Common myeloid progenitor, CD34-positive (primary cell): ENCODE measurements around the gene SPATA13.

ENCODE experiments used
- CTCF ChIA-PET: fragments of 350-600 bp; sonication (Branson Sonifier 250); formaldehyde crosslinking; loops from one replicate; lab custom pipeline; 2021; ENCODE audit warnings: antibody characterized with exemption; lab: Charles Lee
- POLR2A ChIA-PET: fragments of 350-600 bp; sonication (Branson Sonifier 250); formaldehyde crosslinking; loops from one replicate; lab custom pipeline; 2021; ENCODE audit warnings: antibody characterized with exemption; lab: Charles Lee
- DNase-seq, 3 donors: peaks; one replicate each; pipeline versions ENCODE4 v3.0.0 to v3.0.0-alpha.2; 2013
- H3K27ac ChIP-seq, 2 experiments: 1 replicate in 1 of 2; 2 replicates in 1 of 2; pipeline ENCODE4 v1.7.0; 2013; ENCODE audit warnings: inconsistent platforms in 2 of 2, low read length in 2 of 2, mild to moderate bottlenecking in 2 of 2, low read depth in 1 of 2, moderate library complexity in 1 of 2; ENCODE audit not compliant: severe bottlenecking in 2 of 2, insufficient read depth in 1 of 2, poor library complexity in 1 of 2
- H3K27me3 ChIP-seq, 5 experiments: replicated peaks in 2 of 5; 1 replicate in 3 of 5; 2 replicates in 2 of 5; pipeline versions ENCODE4 v1.6.1 to v1.7.0; 2013; ENCODE audit warnings: low read length in 4 of 5, mild to moderate bottlenecking in 2 of 5, moderate library complexity in 2 of 5, inconsistent platforms in 1 of 5; ENCODE audit not compliant: insufficient read depth in 5 of 5, control insufficient read depth in 4 of 5
- H3K36me3 ChIP-seq, 4 experiments: 1 replicate in 2 of 4; 2 replicates in 2 of 4; pipeline versions ENCODE4 v1.6.1 to v1.7.0; 2013; ENCODE audit warnings: low read length in 3 of 4, control low read depth in 1 of 4, mild to moderate bottlenecking in 1 of 4; ENCODE audit not compliant: control insufficient read depth in 4 of 4, insufficient read depth in 4 of 4
- H3K4me1 ChIP-seq, 4 experiments: 1 replicate in 3 of 4; 2 replicates in 1 of 4; pipeline versions ENCODE4 v1.6.1 to v1.7.1; 2013; ENCODE audit warnings: low read length in 3 of 4, mild to moderate bottlenecking in 3 of 4, control low read depth in 1 of 4, inconsistent platforms in 1 of 4, moderate library complexity in 1 of 4; ENCODE audit not compliant: control insufficient read depth in 4 of 4, insufficient read depth in 4 of 4; ENCODE audit errors: control extremely low read depth in 1 of 4
- H3K4me3 ChIP-seq, 7 experiments: 1 replicate in 4 of 7; 2 replicates in 3 of 7; pipeline versions ENCODE4 v1.5.1 to v1.7.0; 2013; ENCODE audit warnings: mild to moderate bottlenecking in 7 of 7, low read length in 6 of 7, moderate library complexity in 6 of 7, inconsistent platforms in 2 of 7, low read depth in 2 of 7, control low read depth in 1 of 7; ENCODE audit not compliant: insufficient read depth in 4 of 7, control insufficient read depth in 1 of 7; ENCODE audit errors: extremely low read depth in 1 of 7
- H3K9me3 ChIP-seq, 5 experiments: 1 replicate in 4 of 5; 2 replicates in 1 of 5; pipeline versions ENCODE4 v1.6.1 to v1.7.1; 2013; ENCODE audit warnings: low read length in 4 of 5, mild to moderate bottlenecking in 2 of 5, inconsistent platforms in 1 of 5, low read depth in 1 of 5, moderate library complexity in 1 of 5; ENCODE audit not compliant: control insufficient read depth in 4 of 5, insufficient read depth in 2 of 5; ENCODE audit errors: control extremely low read depth in 1 of 5
- WGBS: methylation state at CpG from one replicate; pipeline ENCODE4 v1.1.5; 2013; ENCODE audit not compliant: insufficient coverage; 5-methylcytosine and 5-hydroxymethylcytosine counted together

The SPATA13 gene

DNA sequence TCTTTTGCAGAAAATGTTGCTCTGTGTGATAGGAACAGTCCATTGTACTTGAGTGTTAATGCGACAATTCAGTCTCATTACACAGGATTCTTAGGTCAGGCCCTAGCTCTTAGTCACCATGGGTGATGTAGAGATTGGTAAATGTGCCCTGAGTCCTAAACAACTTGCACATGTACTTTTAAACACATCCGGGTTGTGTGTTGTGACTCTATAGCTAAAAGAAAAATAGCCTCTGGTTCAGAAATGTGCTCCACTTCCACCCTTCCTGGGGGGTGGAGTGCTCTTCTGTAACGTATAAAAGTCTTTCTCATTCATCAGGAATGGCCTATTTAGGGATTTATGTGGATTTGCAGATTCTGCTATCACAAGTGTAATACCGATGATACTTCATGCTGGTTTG lies 5.2 kb downstream of the SPATA13 start:
- Histone ChIP-seq H3K4me3 (no peak overlapping the region), H3K27ac (no peak overlapping the region), H3K36me3 (peaks cover 0 to 34% (median 1%) of the 10 kb centered on the region in 4 experiments), H3K27me3 (peaks cover 0 to 2% (median 2%) of the 10 kb centered on the region in 5 experiments), H3K9me3 (no peaks in the 10 kb centered on the region), H3K4me1 (peaks cover 4 to 13% (median 12%) of the 10 kb centered on the region in 4 experiments)
- ChIA-PET CTCF (no interaction called here), POLR2A (no interaction called here)
- no peak for DNase-seq
- WGBS: 100% methylated on average over 3 of the region's 4 CpGs

DNA sequence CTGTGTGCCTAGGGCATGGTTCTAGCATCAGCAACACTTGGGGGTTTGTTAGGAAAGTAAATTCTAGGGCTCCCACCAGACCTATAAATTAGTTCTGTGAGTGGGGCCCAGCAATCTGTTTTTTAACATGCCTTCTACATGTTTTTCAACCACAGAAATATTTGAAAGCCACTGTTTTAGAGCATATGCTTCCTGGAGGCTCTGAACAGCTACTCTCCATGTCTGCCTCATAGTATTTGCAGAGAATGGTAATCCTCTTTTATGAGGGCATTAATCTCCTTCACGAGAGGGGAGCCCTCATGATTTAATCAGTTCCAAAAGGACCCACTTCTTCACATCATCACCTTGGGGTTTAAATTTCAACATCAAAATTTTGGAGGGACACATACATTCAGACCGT lies 6.0 kb downstream of the SPATA13 start:
- H3K9me3 ChIP-seq: no peaks in the 10 kb centered on the region
- H3K27ac ChIP-seq: no peak overlapping the region
- peaks cover 3 to 8% (median 5%) of the 10 kb centered on the region in 4 experiments for H3K4me1 ChIP-seq
- WGBS: 100% methylated on average over 1 of the region's 2 CpGs
- H3K36me3 ChIP-seq: peaks cover 0 to 39% (median 1%) of the 10 kb centered on the region in 4 experiments
- no peak for DNase-seq
- ChIA-PET CTCF (interaction anchor here (0.7 kb wide), 1 partner anchor 9 kb away, joined by 3 read pairs; no protein-coding TSS in a partner anchor), POLR2A (no interaction called here)
- H3K4me3 ChIP-seq: no peak overlapping the region
- peaks cover 0 to 2% (median 2%) of the 10 kb centered on the region in 5 experiments for H3K27me3 ChIP-seq

DNA sequence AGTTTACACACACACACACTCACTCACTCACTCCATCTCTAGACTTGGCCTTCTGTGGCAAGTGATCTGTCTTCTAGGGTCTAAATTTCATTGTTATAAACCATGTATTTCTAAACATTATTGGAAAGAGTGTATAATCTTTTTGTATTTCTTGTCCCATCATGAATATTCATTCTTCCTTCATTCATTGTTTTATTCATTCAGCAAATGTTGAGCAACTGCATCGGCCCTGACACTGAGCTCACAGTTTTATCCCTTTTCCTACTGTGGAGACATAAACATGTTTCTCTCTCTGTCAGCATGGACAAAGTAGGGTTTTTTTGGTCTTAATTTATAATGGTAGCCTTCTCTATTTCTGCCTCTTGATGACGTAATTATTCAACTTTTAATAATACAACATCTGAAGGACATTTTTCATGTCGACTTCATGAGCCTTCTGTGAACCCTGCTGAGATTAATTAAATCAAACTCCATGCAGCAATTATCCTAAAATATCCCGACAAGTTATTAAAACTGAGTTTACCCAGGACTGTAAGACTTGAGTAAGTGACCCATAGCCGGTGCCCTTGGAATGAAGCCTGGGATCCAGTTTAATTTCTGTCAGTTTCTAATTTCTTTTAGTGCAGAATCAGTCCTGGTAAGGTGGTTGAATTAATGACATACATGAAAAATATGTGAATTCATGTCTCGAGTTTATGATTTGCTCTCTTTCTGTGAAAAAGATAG lies 7.3 kb downstream of the SPATA13 start:
- Histone ChIP-seq H3K4me1 (no peaks in the 10 kb centered on the region), H3K27ac (no peak overlapping the region), H3K9me3 (no peaks in the 10 kb centered on the region), H3K4me3 (no peak overlapping the region), H3K27me3 (peaks cover 0 to 2% (median 0%) of the 10 kb centered on the region in 5 experiments), H3K36me3 (peaks cover 0 to 39% (median 1%) of the 10 kb centered on the region in 4 experiments)
- no peak for DNase-seq
- ChIA-PET CTCF (interaction anchor here (0.6 kb wide), 1 partner anchor 10 kb away, joined by 3 read pairs; no protein-coding TSS in a partner anchor), POLR2A (no interaction called here)
- WGBS: 100% methylated on average over 3 of the region's 6 CpGs

DNA sequence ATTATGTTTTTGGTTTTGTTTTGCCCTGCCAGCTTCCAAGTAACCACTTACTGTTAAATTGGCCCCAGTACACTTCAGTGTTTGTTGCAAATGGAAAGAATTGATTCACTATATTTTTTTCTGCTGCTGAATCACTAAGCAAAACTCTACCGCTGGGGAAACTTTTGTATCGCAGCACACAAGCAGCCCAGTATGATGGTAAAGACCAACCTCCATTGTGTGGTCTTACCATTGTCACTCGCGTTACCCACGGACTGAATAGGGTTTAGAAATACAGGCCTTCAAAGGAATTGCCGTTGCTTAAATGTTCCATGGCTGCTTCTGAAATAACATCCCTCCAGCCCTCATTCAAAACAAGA lies 7.9 kb downstream of the SPATA13 start:
- no peaks in the 10 kb centered on the region for H3K4me1 ChIP-seq
- no peak overlapping the region for H3K4me3 ChIP-seq
- H3K27ac ChIP-seq: no peak overlapping the region
- whole genome bisulfite sequencing: 91% methylated on average over 5 of the region's 6 CpGs
- POLR2A ChIA-PET: no interaction called here
- H3K36me3 ChIP-seq: peaks cover 0 to 39% (median 1%) of the 10 kb centered on the region in 4 experiments
- peaks cover 0 to 2% (median 0%) of the 10 kb centered on the region in 5 experiments for H3K27me3 ChIP-seq
- H3K9me3 ChIP-seq: no peaks in the 10 kb centered on the region
- CTCF ChIA-PET: no interaction called here
- DNase-seq: no peak

DNA sequence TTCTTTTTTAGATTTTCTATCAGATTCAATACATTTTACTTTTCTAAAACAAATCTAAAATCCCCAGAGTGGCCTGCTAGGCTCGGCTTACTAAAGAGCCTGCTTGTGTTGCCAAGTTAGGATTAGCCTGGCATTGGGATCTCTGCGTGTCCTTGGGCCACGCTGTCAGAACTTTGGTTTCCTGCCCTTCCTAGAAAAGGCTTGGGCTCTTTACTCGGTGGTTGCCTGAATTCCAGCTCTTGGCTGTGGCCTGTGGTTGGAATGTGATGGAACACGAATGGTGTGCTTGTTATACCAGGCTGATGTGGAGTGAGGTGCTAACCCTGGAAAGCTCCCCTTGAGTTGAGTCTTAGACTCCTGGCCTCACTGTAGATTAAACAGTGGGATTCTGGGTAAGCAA lies 8.5 kb downstream of the SPATA13 start:
- no peak overlapping the region for H3K4me3 ChIP-seq
- no peak for DNase-seq
- no peaks in the 10 kb centered on the region for H3K27me3 ChIP-seq
- H3K4me1 ChIP-seq: no peaks in the 10 kb centered on the region
- 93% methylated on average over 5 of the region's 5 CpGs for WGBS
- H3K9me3 ChIP-seq: no peaks in the 10 kb centered on the region
- ChIA-PET POLR2A (no interaction called here), CTCF (interaction anchor here (1.1 kb wide), 1 partner anchor 35 kb away, joined by 3 read pairs; no protein-coding TSS in a partner anchor)
- no peak overlapping the region for H3K27ac ChIP-seq
- peaks cover 0 to 39% (median 1%) of the 10 kb centered on the region in 4 experiments for H3K36me3 ChIP-seq

DNA sequence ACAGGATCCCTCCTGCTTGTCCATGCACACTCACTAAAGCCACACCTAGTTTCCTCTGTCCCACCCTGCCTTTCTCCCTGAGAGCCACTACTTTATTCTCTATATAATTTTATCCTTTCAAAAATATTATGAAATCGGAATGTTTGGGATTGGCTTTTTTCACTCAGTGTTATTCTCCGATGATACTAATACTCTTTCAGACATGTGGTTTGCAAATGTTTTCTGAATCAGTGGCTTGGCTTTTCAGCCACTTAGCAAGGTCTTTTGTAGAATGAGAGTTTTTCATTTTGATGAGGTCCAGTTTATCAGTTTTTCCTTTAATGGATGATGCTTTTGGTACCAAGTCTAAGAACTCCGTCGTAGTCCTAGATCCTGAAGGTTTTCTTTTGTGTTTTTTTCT lies 11.6 kb downstream of the SPATA13 start:
- Histone ChIP-seq H3K27ac (no peak overlapping the region), H3K4me3 (no peak overlapping the region), H3K27me3 (no peaks in the 10 kb centered on the region), H3K36me3 (peaks cover 0 to 16% (median 0%) of the 10 kb centered on the region in 4 experiments), H3K9me3 (no peaks in the 10 kb centered on the region), H3K4me1 (no peaks in the 10 kb centered on the region)
- ChIA-PET POLR2A (no interaction called here), CTCF (no interaction called here)
- no peak for DNase-seq
- 100% methylated on average over 2 of the region's 4 CpGs for WGBS

DNA sequence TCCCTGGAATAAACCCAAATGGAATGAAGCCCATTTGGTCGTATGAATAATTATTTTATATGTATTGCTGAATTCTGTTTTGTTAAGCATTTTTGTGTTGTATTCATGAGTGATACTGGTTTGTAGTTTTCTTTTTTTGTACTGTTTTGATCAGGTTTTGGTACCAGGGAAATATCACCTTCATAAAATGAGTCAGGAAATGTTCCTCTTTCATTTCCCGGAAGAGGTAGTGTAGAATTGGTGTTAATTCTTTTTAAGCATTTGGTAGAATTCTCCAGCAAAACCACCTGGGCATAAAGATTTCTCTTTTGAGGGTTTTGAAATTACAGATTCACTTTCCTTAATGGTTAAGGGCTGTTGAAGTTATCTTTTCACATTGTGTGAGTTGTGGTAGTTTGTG lies 13.3 kb downstream of the SPATA13 start:
- ChIA-PET POLR2A (no interaction called here), CTCF (no interaction called here)
- Histone ChIP-seq H3K4me1 (no peaks in the 10 kb centered on the region), H3K27ac (no peak overlapping the region), H3K9me3 (no peaks in the 10 kb centered on the region), H3K36me3 (peaks cover 0 to 8% (median 0%) of the 10 kb centered on the region in 4 experiments), H3K27me3 (no peaks in the 10 kb centered on the region), H3K4me3 (no peak overlapping the region)
- DNase-seq: no peak
- 100% methylated on average over 1 of the region's 2 CpGs for WGBS
